Activated T-helper 2 cell treated with anti-CD3 and anti-CD28 coated beads, Interferon-gamma antibody, Interleukin-2, Interleukin-4, amounts not matched to agents 10 μg/mL and 5 μg/mL and 100 μg/mL, durations not matched to agents 14 hours and 24 hours and 36 hours (primary cell): ENCODE measurements around the gene CCDC110. TPM values are rescaled to one million over a fixed set of nuclear protein-coding genes. Genes with fewer than 3 reads are reported as not detected.

Source experiments
- DNase-seq: peaks from one replicate; pipeline ENCODE4 v3.0.0; 2021; ENCODE audit warnings: low spot score
- H3K27ac Mint-ChIP-seq: one replicate; pipeline ENCODE4 v1.8.0; 2021; ENCODE audit warnings: mixed read lengths
- H3K27me3 Mint-ChIP-seq: one replicate; pipeline ENCODE4 v1.8.0; 2021; ENCODE audit warnings: low read depth, mixed read lengths
- H3K36me3 Mint-ChIP-seq: one replicate; pipeline ENCODE4 v1.8.0; 2021; ENCODE audit warnings: low read depth, mixed read lengths
- H3K4me1 Mint-ChIP-seq: one replicate; pipeline ENCODE4 v1.8.0; 2021; ENCODE audit warnings: low read depth, mixed read lengths
- H3K4me3 Mint-ChIP-seq: one replicate; pipeline ENCODE4 v1.8.0; 2021; ENCODE audit warnings: low read depth, mild to moderate bottlenecking, moderate library complexity, mixed read lengths
- H3K9me3 Mint-ChIP-seq: one replicate; pipeline ENCODE4 v1.8.0; 2021; ENCODE audit warnings: mixed read lengths
- intact Hi-C: fragments of 100-400 bp; cut with micrococcal nuclease; formaldehyde crosslinking; loops from one replicate; pipeline ENCODE4 v1.15.1; 2023
- total RNA-seq: library from RNA; stranded (reverse); gene quantifications from 2 replicates; pipeline ENCODE4 v1.2.3, GENCODE V29; 2022

The CCDC110 gene
- total RNA-seq, 1 donor from 2014 or later = not detected

GRCh38 chr4:185399466-185399865, 72.1 kb downstream of the CCDC110 start:
- no peaks in the 10 kb centered on the region for H3K9me3 Mint-ChIP-seq
- no peak overlapping the region for H3K27ac Mint-ChIP-seq
- peaks cover 66% of the 10 kb centered on the region for H3K36me3 Mint-ChIP-seq
- H3K4me1 Mint-ChIP-seq = peaks cover 42% of the 10 kb centered on the region
- H3K4me3 Mint-ChIP-seq = peak overlapping the region; percentile 30
- H3K27me3 Mint-ChIP-seq = no peaks in the 10 kb centered on the region
- intact Hi-C loops = loop anchor here (10.0 kb wide), 2 partner anchors 255 to 575 kb away; partner anchors contain the start of genes ACSL1 and SLC25A4
- no peak for DNase-seq

GRCh38 chr4:185398618-185399017, 72.9 kb downstream of the CCDC110 start:
- Mint-ChIP-seq H3K27me3 (no peaks in the 10 kb centered on the region), H3K36me3 (peaks cover 62% of the 10 kb centered on the region), H3K9me3 (no peaks in the 10 kb centered on the region), H3K27ac (no peak overlapping the region), H3K4me3 (peak overlapping the region; percentile 42), H3K4me1 (peaks cover 48% of the 10 kb centered on the region)
- no peak for DNase-seq
- intact Hi-C loops = loop anchor here (10.0 kb wide), 2 partner anchors 254 to 574 kb away; partner anchors contain the start of genes ACSL1 and SLC25A4

GRCh38 chr4:185396724-185397385, 74.7 kb downstream of the CCDC110 start, which contains the start of gene ANKRD37:
ANKRD37 (plus strand) TSS chr4:185396841; CDS start chr4:185396924, 83 bp downstream.
- Mint-ChIP-seq H3K27ac (peak within 1 kb of the TSS; percentile 92), H3K36me3 (peaks cover 48% of the 10 kb centered on the region), H3K9me3 (no peaks in the 10 kb centered on the region), H3K4me1 (peaks cover 48% of the 10 kb centered on the region), H3K27me3 (no peaks in the 10 kb centered on the region), H3K4me3 (peak within 1 kb of the TSS; percentile 87)
- intact Hi-C loops = loop anchor here (1.0 to 10.0 kb wide), 4 partner anchors 28 to 572 kb away; partner anchors contain the start of genes ACSL1, CCDC110, SLC25A4 and UFSP2
- DNase-seq = no peak

- peak overlapping the region; percentile 92 for H3K27ac Mint-ChIP-seq
- H3K27me3 Mint-ChIP-seq = no peaks in the 10 kb centered on the region
- peak overlapping the region; percentile 87 for H3K4me3 Mint-ChIP-seq
- no peaks in the 10 kb centered on the region for H3K9me3 Mint-ChIP-seq
- peak; percentile 97 for DNase-seq
- peaks cover 42% of the 10 kb centered on the region for H3K36me3 Mint-ChIP-seq
- intact Hi-C loops = loop anchor here (1.0 to 10.0 kb wide), 7 partner anchors 29 to 571 kb away; partner anchors contain the start of genes ACSL1, CCDC110, SLC25A4 and SNX25
- peaks cover 48% of the 10 kb centered on the region for H3K4me1 Mint-ChIP-seq
Measured at GRCh38 chr4:185395956-185396723, 75.4 kb downstream of the CCDC110 start.

- no peak for DNase-seq
- Mint-ChIP-seq H3K36me3 (peaks cover 37% of the 10 kb centered on the region), H3K4me1 (peaks cover 44% of the 10 kb centered on the region), H3K27me3 (no peaks in the 10 kb centered on the region), H3K4me3 (peak within 1 kb of the TSS; percentile 87), H3K9me3 (no peaks in the 10 kb centered on the region), H3K27ac (peak within 1 kb of the TSS; percentile 92)
- intact Hi-C loops = loop anchor here (1.0 to 10.0 kb wide), 5 partner anchors 51 to 571 kb away; partner anchors contain the start of genes ACSL1, SLC25A4 and SNX25
Measured at GRCh38 chr4:185395238-185395955, 76.1 kb downstream of the CCDC110 start, which contains the start of gene LRP2BP. LRP2BP (minus strand) TSS chr4:185395924; CDS start chr4:185378186, 17,738 bp downstream.

Other genes starting within 250 kb of the CCDC110 start
- gene LRP2BP, start 75.8 kb downstream of the CCDC110 start, total RNA-seq = 0.55 and 0.67 TPM in 2 replicates
- gene ANKRD37, start 74.9 kb downstream of the CCDC110 start, total RNA-seq = 23.0 and 23.4 TPM in 2 replicates
- gene UFSP2, start 45.8 kb downstream of the CCDC110 start, total RNA-seq = 26.4 and 34.5 TPM in 2 replicates
- 2.5 and 3.2 TPM in 2 replicates for gene PDLIM3, start 63.8 kb upstream of the CCDC110 start, total RNA-seq